Adrenal gland (tissue), 12 donors: ENCODE results near the gene CYREN. TPM values are rescaled to one million over a fixed set of nuclear protein-coding genes. Genes with fewer than 3 reads are reported as not detected.
A peak's percentile ranks its signal among the peaks of the same experiment; 100 is the strongest.

Experiments
- DNase-seq, 7 donors: peaks; one replicate each; pipeline ENCODE4 v3.0.0-alpha.2; 2019 to 2020
- H3K27ac ChIP-seq, 5 donors: fragments of 200-600 bp; sonication (generic) in 4 of 5; 1 replicate in 3 of 5; 2 replicates in 2 of 5; pipeline versions ENCODE4 v1.5.1 to v1.8.0; 2016 to 2020; ENCODE audit warnings: mild to moderate bottlenecking in 1 of 5
- H3K27me3 ChIP-seq: fragments of 200-600 bp; 2 replicates; pipeline ENCODE4 v1.8.0; 2021
- H3K36me3 ChIP-seq, 2 donors: fragments of 200-600 bp; replicated peaks in 1 of 2; 1 replicate in 1 of 2; 2 replicates in 1 of 2; pipeline versions ENCODE4 v1.5.1 to v1.8.0; 2018 to 2022
- H3K4me1 ChIP-seq, 2 donors: fragments of 200-600 bp; replicated peaks in 1 of 2; 1 replicate in 1 of 2; 2 replicates in 1 of 2; pipeline versions ENCODE4 v1.5.1 to v1.8.0; 2018 to 2021
- H3K4me3 ChIP-seq, 4 donors: fragments of 200-600 bp; sonication (generic) in 3 of 4; one replicate each; pipeline ENCODE4 v1.5.1; 2016 to 2018
- H3K9me3 ChIP-seq, 3 donors: fragments of 200-600 bp; sonication (generic) in 1 of 3; replicated peaks in 1 of 3; 1 replicate in 2 of 3; 2 replicates in 1 of 3; pipeline versions ENCODE4 v1.5.1 to v1.8.0; 2016 to 2021
- POLR2A ChIP-seq, 2 donors: fragments of 450-650 bp; IDR thresholded peaks; one replicate each; pipeline ENCODE4 v1.6.1; 2017; ENCODE audit warnings: antibody characterized with exemption in 2 of 2, mild to moderate bottlenecking in 2 of 2, moderate library complexity in 1 of 2
- WGBS, 4 donors: extraction: QIAGEN DNeasy Blood & Tissue Kit in 2 of 4; methylation state at CpG; one replicate each; pipeline versions ENCODE4 v1.1.5 to v1.1.7; 2013 to 2017; 5-methylcytosine and 5-hydroxymethylcytosine counted together
- intact Hi-C, 2 donors: fragments of 100-400 bp; cut with DNase I; formaldehyde crosslinking; loops; one replicate each; pipeline versions ENCODE4 v1.14.1 to v1.15.0; 2022 to 2023
- polyA plus RNA-seq, 3 donors: library from polyadenylated mRNA; stranded (reverse); fragments of 200-250 nt in 2 of 3; fragments of 350-450 nt in 1 of 3; fragmentation: Illumina TruSeq in 1 of 3; extraction: RNeasy Lipid Tissue Mini Kit (QIAGEN cat#74804) in 1 of 3; gene quantifications; one replicate each; pipeline ENCODE4 v1.2.3, GENCODE V29; 2013 to 2014
- total RNA-seq, 9 donors: library from RNA; depleted of rRNA in 4 of 9; stranded (reverse); fragments of >200 nt in 4 of 9; fragments of 120-200 nt in 1 of 9; fragmentation: NEBNext Ultra II Directional in 1 of 9; extraction: Animal tissue kit (Norgen Biotek cat#: 25700) in 1 of 9; gene quantifications; one replicate each; pipeline versions ENCODE4 v1.1.0 to v1.2.4, GENCODE V29; 2013 to 2023
- TF ChIP-seq, protein P1 (sequence below), 6 experiments: fragments of 450-650 bp in 4 of 6; fragments of 200-600 bp in 2 of 6; sonication (generic) in 1 of 6; IDR thresholded peaks; 1 replicate in 5 of 6; 2 replicates in 1 of 6; pipeline versions ENCODE4 v1.5.1 to v1.8.0; 2016 to 2021; ENCODE audit warnings: antibody characterized with exemption in 6 of 6, mild to moderate bottlenecking in 2 of 6, moderate library complexity in 1 of 6
- donor health status: healthy with polysubstance abuse.
- donor health status: Bipolar disorder and iron deficiency.
- donor health status: DM: yes; HTN: yes; CAD: no.
- donor health status: DM: no; HTN: no; CAD: no.
- donor health status: DM: no; HTN: no; CAD: no.
- donor health status: DM: yes; HTN: yes; CAD: no.

Gene CYREN
- total and polyA plus RNA-seq, 12 donors: 33.1 to 66.2 (median 48.5) TPM

DNA sequence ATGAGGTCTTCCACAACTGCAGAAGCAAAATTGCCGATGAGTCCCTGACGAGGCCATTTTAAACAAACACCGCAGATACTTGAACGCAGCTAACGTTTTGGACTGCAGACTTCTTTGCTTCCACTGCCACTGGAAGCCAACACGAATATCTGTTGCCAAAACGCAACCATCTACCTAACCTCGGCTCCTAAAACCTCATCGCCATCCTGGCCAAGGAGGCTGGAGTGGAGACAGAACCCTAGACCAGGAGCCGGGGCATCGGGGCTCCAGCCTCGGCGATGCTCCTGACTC is 40.3 kb upstream of the CYREN start:
- H3K9me3 ChIP-seq: no peaks in the 10 kb centered on the region
- H3K27me3 ChIP-seq: no peaks in the 10 kb centered on the region
- peak overlapping the region; percentile 42 to 91 (median 87) for H3K27ac ChIP-seq
- no peak for TF ChIP-seq POLR2A (IDR thresholded peaks at IDR 0.05)
- TF ChIP-seq, protein P1, sequence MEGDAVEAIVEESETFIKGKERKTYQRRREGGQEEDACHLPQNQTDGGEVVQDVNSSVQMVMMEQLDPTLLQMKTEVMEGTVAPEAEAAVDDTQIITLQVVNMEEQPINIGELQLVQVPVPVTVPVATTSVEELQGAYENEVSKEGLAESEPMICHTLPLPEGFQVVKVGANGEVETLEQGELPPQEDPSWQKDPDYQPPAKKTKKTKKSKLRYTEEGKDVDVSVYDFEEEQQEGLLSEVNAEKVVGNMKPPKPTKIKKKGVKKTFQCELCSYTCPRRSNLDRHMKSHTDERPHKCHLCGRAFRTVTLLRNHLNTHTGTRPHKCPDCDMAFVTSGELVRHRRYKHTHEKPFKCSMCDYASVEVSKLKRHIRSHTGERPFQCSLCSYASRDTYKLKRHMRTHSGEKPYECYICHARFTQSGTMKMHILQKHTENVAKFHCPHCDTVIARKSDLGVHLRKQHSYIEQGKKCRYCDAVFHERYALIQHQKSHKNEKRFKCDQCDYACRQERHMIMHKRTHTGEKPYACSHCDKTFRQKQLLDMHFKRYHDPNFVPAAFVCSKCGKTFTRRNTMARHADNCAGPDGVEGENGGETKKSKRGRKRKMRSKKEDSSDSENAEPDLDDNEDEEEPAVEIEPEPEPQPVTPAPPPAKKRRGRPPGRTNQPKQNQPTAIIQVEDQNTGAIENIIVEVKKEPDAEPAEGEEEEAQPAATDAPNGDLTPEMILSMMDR (IDR thresholded peaks at IDR 0.05): no peak
- WGBS, 4 donors: 0 to 6% (median 2%) methylated on average over 9 to 13 of the region's 13 CpGs
- peaks cover 0 to 21% of the 10 kb centered on the region in 2 donors for H3K4me1 ChIP-seq
- peak in 3 of 7 donors; percentile 29 to 65 (median 43) for DNase-seq
- H3K36me3 ChIP-seq: peaks cover 0 to 5% of the 10 kb centered on the region in 2 donors
- intact Hi-C loops: no loop called here
- peak overlapping the region; percentile 9 to 89 (median 75) for H3K4me3 ChIP-seq

DNA sequence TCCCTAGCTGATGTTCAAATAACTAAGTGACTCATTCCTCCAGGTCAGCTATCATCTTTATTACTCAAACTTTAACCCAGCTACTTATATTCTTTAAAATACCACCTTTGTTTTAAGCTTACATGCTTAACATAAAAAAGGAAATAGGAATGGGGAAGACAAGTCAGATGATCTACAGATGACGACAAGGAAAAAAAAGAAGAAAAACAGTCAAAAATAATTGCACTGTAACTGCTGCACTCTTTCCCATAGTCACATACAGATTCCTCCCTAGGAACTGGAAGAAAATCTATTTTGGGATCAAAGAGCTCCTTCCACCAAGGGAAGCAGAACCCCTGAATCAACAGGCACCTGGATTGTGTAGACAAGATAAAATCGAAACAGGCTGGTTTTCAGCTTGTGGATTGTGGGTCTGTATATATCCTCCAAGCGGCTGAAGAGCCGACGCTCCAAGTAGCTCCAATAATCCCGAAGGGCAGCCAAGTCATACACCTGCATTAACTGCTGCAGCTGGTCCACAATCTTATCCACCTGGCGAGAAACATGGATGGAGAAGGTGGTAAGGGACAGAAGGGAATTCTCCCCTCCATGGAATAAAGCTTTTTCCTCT is 38.8 kb upstream of the CYREN start:
- Histone ChIP-seq H3K36me3 (peaks cover 0 to 16% of the 10 kb centered on the region in 2 donors), H3K4me1 (peaks cover 0 to 21% of the 10 kb centered on the region in 2 donors)
- intact Hi-C loops: no loop called here

DNA sequence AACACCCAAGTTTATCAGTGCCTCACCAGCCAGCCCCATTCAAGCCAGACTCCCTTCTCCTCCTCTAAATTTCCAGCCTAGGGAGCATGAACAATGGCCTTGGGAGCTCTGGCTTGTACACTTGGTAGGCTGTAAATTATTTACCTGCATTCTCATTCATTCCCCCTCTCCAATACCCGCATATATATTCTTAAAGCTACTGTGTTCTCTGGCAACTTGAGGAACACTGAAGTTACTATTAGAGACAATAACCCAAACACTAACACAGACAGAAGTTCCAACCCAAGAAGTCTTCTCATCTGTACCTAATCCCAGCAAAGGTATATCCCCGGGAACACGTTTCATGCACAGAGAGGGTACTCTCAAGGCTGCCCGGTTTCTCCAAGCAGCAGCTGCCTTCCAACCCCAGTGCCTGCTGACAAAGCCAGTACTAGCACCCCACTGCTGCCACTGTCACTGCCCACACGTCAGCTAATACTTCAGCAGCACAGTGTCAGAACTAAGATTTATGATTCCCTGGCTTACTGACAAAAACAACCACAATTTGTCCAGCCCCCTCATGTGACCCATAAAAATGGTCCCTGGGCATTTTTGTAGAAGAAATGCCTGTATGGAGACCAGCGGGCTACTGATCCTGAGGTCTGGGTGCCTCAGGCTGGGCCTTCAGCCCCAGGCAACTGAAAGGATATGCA is 37.7 kb upstream of the CYREN start:
- Histone ChIP-seq H3K27me3 (no peaks in the 10 kb centered on the region), H3K4me1 (peaks cover 0 to 21% of the 10 kb centered on the region in 2 donors), H3K36me3 (peaks cover 0 to 26% of the 10 kb centered on the region in 2 donors), H3K27ac (peak overlapping the region in 1 of 5 donors; percentile 53), H3K9me3 (no peaks in the 10 kb centered on the region), H3K4me3 (no peak overlapping the region)
- intact Hi-C loops: no loop called here
- no peak for DNase-seq
- WGBS, 4 donors: 73 to 84% (median 83%) methylated on average over 6 of the region's 6 CpGs
- no peak for TF ChIP-seq POLR2A (IDR thresholded peaks at IDR 0.05)
- TF ChIP-seq, protein P1 (IDR thresholded peaks at IDR 0.05): no peak

More for the DNA sequence above, 38.8 kb upstream of the CYREN start:
- Histone ChIP-seq H3K27me3 (no peaks in the 10 kb centered on the region), H3K27ac (peak overlapping the region in 1 of 5 donors; percentile 53), H3K4me3 (no peak overlapping the region), H3K9me3 (no peaks in the 10 kb centered on the region)
- WGBS, 4 donors: 77 to 92% (median 89%) methylated on average over 7 of the region's 7 CpGs
- no peak for DNase-seq
- TF ChIP-seq POLR2A (IDR thresholded peaks at IDR 0.05): no peak
- TF ChIP-seq, protein P1 (IDR thresholded peaks at IDR 0.05): no peak

DNA sequence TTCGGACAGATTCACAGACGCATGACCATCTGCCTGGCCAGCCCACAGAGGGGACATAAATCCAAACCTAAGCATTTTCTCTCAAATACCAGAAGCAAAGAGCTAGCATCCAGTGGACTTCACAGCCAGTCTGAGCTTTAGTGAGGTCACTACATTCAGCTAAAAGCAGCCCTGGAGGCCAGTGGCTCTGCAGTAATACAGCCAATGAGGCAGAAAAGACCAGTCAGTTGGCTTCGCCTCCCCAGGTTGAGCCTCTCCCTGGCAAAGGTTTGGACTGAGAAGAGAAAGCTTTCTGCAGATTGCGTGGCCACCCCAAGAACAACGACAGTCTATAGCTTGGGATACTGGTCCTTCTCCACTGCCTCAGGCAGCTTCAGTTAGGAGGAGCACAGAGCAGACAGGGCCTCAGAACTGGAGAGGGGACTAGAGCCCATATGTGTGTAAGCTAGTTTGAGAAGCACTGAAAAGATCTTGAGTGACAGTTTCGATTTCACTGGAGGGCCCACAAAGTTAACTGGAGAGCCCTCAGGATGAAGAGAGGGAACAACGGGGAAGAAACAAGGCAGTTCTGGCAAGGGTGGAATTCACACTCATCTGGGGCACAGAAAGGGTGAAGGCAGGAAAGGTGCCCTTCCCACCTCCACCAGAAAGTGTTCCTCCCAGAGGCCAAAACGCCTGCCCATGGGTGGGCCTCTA is 37.0 kb upstream of the CYREN start:
- DNase-seq: no peak
- Histone ChIP-seq H3K27me3 (no peaks in the 10 kb centered on the region), H3K9me3 (no peaks in the 10 kb centered on the region), H3K27ac (peak overlapping the region in 1 of 5 donors; percentile 31), H3K4me3 (no peak overlapping the region), H3K4me1 (peaks cover 0 to 21% of the 10 kb centered on the region in 2 donors), H3K36me3 (peaks cover 0 to 33% of the 10 kb centered on the region in 2 donors)
- WGBS, 4 donors: 84 to 92% (median 88%) methylated on average over 8 of the region's 8 CpGs
- intact Hi-C loops: no loop called here
- no peak for TF ChIP-seq POLR2A (IDR thresholded peaks at IDR 0.05)
- TF ChIP-seq, protein P1 (IDR thresholded peaks at IDR 0.05): no peak
